HFFc6 (cell line): Measurements from ENCODE around the gene ID1. TPM values are rescaled to one million over a fixed set of nuclear protein-coding genes. Genes with fewer than 3 reads are reported as not detected.
"Not testable (repeated sequence)": the region's sequence is repeated elsewhere in the genome, so short reads cannot be mapped to it uniquely, and the experiment has no call there.

Experiments used
- DNase-seq: peaks from one replicate; pipeline ENCODE4 v3.0.0-alpha.2; 2018
- H3K27ac Mint-ChIP-seq: 2 replicates; pipeline ENCODE4 v1.8.0; 2020; ENCODE audit warnings: mild to moderate bottlenecking, mixed read lengths
- H3K27me3 Mint-ChIP-seq: 2 replicates; pipeline ENCODE4 v1.8.0; 2021; ENCODE audit warnings: mild to moderate bottlenecking, moderate library complexity, mixed read lengths; ENCODE audit not compliant: insufficient read depth
- H3K36me3 Mint-ChIP-seq: 2 replicates; pipeline ENCODE4 v1.8.0; 2021; ENCODE audit warnings: low read depth, mixed read lengths
- H3K4me1 Mint-ChIP-seq: 2 replicates; pipeline ENCODE4 v1.8.0; 2020; ENCODE audit warnings: low read depth, mixed read lengths
- H3K4me3 Mint-ChIP-seq: 2 replicates; pipeline ENCODE4 v1.8.0; 2020; ENCODE audit warnings: mild to moderate bottlenecking, moderate library complexity, mixed read lengths
- H3K9me3 Mint-ChIP-seq: 2 replicates; pipeline ENCODE4 v1.8.0; 2020; ENCODE audit warnings: mild to moderate bottlenecking, mixed read lengths
- total RNA-seq, 6 experiments: library from RNA; stranded (reverse); fragmentation: NEBNext Ultra II Directional; extraction: Animal tissue kit (Norgen Biotek cat#: 25700); gene quantifications; 2 replicates in 1 of 6; 3 replicates in 5 of 6; pipeline ENCODE4 v1.2.3, GENCODE V29; 2021
- TF ChIP-seq, protein P1 (sequence below): fragments of 200-600 bp; sonication (generic); IDR thresholded peaks from 2 replicates; pipeline ENCODE4 v1.5.0; 2021; ENCODE audit warnings: antibody characterized with exemption, mild to moderate bottlenecking

The ID1 gene
- total RNA-seq, 6 experiments from 2014 or later: 397 to 487 (median 452) TPM

DNA sequence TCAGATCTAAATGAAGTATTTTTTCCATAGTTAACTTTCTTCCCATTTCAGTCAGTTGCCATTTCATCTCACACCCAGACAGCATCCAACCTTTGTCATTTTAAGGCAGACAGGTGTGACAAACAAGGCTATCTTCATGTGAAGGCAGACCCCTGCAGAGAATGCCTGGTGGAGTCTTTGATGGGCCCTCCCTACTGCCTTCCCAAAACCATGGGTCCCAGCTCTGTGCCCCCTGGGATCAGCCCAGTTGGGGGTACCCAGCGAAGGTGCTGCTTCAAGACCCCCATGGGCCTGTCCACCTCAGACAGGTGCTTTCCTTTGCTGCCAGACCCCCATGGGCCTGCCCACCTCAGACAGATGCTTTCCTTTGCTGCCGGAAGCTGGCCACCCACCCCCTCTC lies 28.3 kb upstream of the ID1 start:
- Mint-ChIP-seq H3K27me3 (peaks cover 12% of the 10 kb centered on the region), H3K27ac (no peak overlapping the region), H3K4me1 (peaks cover 28% of the 10 kb centered on the region), H3K9me3 (peaks cover 7% of the 10 kb centered on the region; the same call in 1 of the 2 replicates), H3K36me3 (peaks cover 14% of the 10 kb centered on the region; the same call in 1 of the 2 replicates), H3K4me3 (no peak overlapping the region)
- no peak for DNase-seq
- TF ChIP-seq, protein P1, sequence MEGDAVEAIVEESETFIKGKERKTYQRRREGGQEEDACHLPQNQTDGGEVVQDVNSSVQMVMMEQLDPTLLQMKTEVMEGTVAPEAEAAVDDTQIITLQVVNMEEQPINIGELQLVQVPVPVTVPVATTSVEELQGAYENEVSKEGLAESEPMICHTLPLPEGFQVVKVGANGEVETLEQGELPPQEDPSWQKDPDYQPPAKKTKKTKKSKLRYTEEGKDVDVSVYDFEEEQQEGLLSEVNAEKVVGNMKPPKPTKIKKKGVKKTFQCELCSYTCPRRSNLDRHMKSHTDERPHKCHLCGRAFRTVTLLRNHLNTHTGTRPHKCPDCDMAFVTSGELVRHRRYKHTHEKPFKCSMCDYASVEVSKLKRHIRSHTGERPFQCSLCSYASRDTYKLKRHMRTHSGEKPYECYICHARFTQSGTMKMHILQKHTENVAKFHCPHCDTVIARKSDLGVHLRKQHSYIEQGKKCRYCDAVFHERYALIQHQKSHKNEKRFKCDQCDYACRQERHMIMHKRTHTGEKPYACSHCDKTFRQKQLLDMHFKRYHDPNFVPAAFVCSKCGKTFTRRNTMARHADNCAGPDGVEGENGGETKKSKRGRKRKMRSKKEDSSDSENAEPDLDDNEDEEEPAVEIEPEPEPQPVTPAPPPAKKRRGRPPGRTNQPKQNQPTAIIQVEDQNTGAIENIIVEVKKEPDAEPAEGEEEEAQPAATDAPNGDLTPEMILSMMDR: no peak

DNA sequence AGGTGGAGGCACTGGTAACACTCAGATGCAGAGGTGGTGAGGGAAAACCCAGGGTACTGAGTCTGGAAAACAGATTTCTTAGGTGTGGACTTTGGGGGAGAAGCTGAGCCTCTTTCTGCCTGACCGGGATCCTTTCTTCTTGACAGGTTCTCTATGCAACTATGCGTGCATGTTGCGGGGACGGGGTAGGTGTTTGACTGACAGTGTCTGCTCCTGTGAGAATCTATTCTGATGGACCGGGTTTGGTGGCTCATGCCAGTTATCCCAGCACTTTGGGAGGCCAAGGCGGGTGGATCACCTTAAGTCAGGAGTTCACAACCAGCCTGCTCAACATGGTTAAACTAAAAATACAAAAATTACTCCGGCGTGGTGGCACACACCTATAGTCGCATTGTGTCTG lies 27.9 kb upstream of the ID1 start:
- peaks cover 12% of the 10 kb centered on the region for H3K27me3 Mint-ChIP-seq
- H3K36me3 Mint-ChIP-seq: peaks cover 14% of the 10 kb centered on the region; the same call in 1 of the 2 replicates
- no peak overlapping the region for H3K27ac Mint-ChIP-seq
- H3K9me3 Mint-ChIP-seq: peaks cover 7% of the 10 kb centered on the region; the same call in 1 of the 2 replicates
- TF ChIP-seq, protein P1: no peak
- H3K4me3 Mint-ChIP-seq: no peak overlapping the region; the same call in 1 of the 2 replicates
- peaks cover 23% of the 10 kb centered on the region for H3K4me1 Mint-ChIP-seq
- no peak for DNase-seq

- Mint-ChIP-seq H3K27me3 (peaks cover 7% of the 10 kb centered on the region), H3K4me3 (no peak overlapping the region), H3K9me3 (peaks cover 7% of the 10 kb centered on the region; the same call in 1 of the 2 replicates), H3K36me3 (peaks cover 14% of the 10 kb centered on the region; the same call in 1 of the 2 replicates), H3K4me1 (peaks cover 14% of the 10 kb centered on the region), H3K27ac (no peak overlapping the region)
- TF ChIP-seq, protein P1: no peak
- DNase-seq: no peak
These were observed 26.5 kb upstream of the ID1 start for GRCh38 chr20:31578448-31579138.

DNA sequence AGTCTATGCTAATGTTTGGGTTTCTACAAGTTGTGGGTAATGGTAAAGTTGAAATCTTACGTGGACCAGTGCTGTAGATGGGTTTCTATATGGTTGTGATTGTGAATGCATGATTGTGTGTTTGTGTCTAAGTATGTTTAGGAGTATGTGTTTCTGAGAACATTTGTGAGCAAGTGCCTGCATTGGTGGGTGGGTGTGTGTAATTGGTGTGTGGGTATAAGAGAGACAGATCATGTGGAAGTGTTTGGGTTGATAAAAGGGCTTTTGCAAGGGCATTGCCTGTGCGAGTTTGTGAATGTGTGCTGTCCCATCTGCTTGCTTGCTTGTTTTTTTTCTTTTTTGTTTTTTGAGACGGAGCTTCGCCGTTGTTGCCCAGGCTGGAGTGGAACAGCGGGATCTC lies 25.8 kb upstream of the ID1 start:
- no peak overlapping the region for H3K27ac Mint-ChIP-seq

DNA sequence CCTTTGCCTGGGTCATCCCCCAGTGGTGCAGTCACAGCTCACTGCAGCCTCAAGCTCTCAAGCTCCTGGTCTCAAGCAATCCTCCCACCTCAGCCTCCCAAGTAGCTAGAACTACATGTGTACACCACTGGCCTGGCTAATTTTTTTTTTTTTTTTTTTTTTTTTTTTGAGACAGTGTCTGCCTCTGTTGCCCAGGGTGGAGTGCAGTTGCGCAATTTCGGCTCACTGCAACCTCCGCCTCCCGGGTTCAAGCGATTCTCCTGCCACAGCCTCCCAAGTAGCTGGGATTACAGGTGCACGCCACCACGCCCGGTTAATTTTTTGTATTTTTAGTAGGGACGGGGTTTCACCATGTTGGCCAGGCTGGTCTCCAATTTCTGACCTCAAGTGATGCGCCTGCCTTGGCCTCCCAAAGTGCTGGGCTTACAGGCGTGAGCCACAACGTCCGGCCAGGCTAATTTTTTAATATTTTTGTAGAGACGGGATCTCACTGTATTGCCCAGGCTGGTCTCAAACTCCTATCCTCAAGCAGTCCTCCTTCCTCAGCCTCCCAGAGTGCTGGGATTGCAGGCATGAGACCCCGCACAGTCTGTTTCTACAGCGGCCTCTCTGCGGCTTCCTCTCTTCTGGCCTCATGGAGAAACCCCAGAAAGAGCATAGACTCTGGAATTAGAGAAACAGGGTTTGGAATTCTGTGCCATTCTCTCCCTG lies 25.0 kb upstream of the ID1 start:
- H3K4me1 Mint-ChIP-seq, H3K9me3 Mint-ChIP-seq, H3K4me3 Mint-ChIP-seq, H3K27me3 Mint-ChIP-seq, DNase-seq, H3K27ac Mint-ChIP-seq: not testable (repeated sequence)
- H3K36me3 Mint-ChIP-seq: peaks cover 14% of the 10 kb centered on the region; the same call in 1 of the 2 replicates

More for the DNA sequence above, 25.8 kb upstream of the ID1 start:
- peaks cover 7% of the 10 kb centered on the region for H3K27me3 Mint-ChIP-seq
- H3K4me3 Mint-ChIP-seq: no peak overlapping the region
- peaks cover 14% of the 10 kb centered on the region; the same call in 1 of the 2 replicates for H3K36me3 Mint-ChIP-seq
- H3K9me3 Mint-ChIP-seq: 0 out of 2 replicates have a peak, but pooled peaks cover 7% of the 10 kb centered on the region
- TF ChIP-seq, protein P1: no peak
- no peak for DNase-seq
- H3K4me1 Mint-ChIP-seq: peaks cover 7% of the 10 kb centered on the region

DNA sequence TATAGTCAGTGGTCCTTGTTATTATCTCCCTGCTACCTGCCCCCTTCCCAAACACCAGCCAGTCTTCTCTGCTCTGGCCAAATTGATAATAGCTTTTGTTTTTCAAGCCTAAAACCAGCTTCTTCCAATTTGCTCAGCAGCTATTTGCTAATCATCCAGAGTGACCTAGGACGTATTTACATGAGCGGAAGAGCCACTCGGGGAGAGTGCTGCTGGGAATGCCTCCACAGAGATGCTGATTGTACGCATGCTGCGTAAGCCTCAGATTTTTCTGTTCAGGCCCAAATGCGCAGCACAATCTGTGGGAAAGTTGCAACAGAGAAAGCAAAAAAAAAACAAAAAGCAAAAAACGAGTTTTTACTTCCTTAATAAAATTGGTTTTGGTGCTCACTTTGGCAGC lies 24.4 kb upstream of the ID1 start:
- Mint-ChIP-seq H3K9me3 (0 out of 2 replicates have a peak, but pooled peaks cover 7% of the 10 kb centered on the region), H3K36me3 (peaks cover 14% of the 10 kb centered on the region; the same call in 1 of the 2 replicates), H3K27me3 (peaks cover 7% of the 10 kb centered on the region), H3K27ac (no peak overlapping the region), H3K4me3 (no peak overlapping the region), H3K4me1 (peaks cover 6% of the 10 kb centered on the region; the same call in 1 of the 2 replicates)
- no peak for DNase-seq
- TF ChIP-seq, protein P1: no peak
